Keratinocyte (primary cell): Measurements from ENCODE around the gene ERCC3. TPM values are rescaled to one million over a fixed set of nuclear protein-coding genes. Genes with fewer than 3 reads are reported as not detected.

Source experiments
- DNase-seq: peaks from one replicate; pipeline ENCODE4 v3.0.0-alpha.2; 2011; ENCODE audit warnings: low read depth, missing footprints, low spot score
- FAIRE-seq: peaks from 2 replicates; lab custom pipeline; 2011; peaks lifted over from hg19 to GRCh38; lab: Jason Lieb, UNC
- H2AFZ ChIP-seq: 2 replicates; pipeline ENCODE4 v1.6.0; 2012; ENCODE audit warnings: low read length, control low read depth, inconsistent platforms; ENCODE audit not compliant: control insufficient read depth
- H3K27ac ChIP-seq: 2 replicates; pipeline ENCODE4 v1.5.1; 2011; ENCODE audit warnings: low read length; ENCODE audit not compliant: control insufficient read depth, insufficient read depth
- H3K27me3 ChIP-seq: 3 replicates; pipeline ENCODE4 v1.6.0; 2011; ENCODE audit warnings: low read length; ENCODE audit not compliant: control insufficient read depth, insufficient read depth; ENCODE audit errors: extremely low read depth
- H3K36me3 ChIP-seq, 2 experiments: 2 replicates in 1 of 2; 3 replicates in 1 of 2; pipeline ENCODE4 v1.5.1; 2011; ENCODE audit warnings: low read length in 2 of 2, mild to moderate bottlenecking in 1 of 2; ENCODE audit not compliant: control insufficient read depth in 2 of 2, insufficient read depth in 2 of 2; ENCODE audit errors: extremely low read depth in 1 of 2
- H3K4me1 ChIP-seq: 3 replicates; pipeline ENCODE4 v1.5.1; 2011; ENCODE audit warnings: low read length; ENCODE audit not compliant: control insufficient read depth, insufficient read depth; ENCODE audit errors: extremely low read depth
- H3K4me2 ChIP-seq: 3 replicates; pipeline ENCODE4 v1.6.0; 2011; ENCODE audit warnings: low read depth, low read length; ENCODE audit not compliant: control insufficient read depth, insufficient read depth; ENCODE audit errors: extremely low read depth
- H3K4me3 ChIP-seq, 3 experiments: fragments of 200-600 bp in 1 of 3; sonication (generic) in 1 of 3; 2 replicates in 2 of 3; 3 replicates in 1 of 3; pipeline ENCODE4 v1.5.1; 2011 to 2016; ENCODE audit warnings: low read length in 3 of 3, mild to moderate bottlenecking in 3 of 3, control low read depth in 2 of 3, inconsistent platforms in 1 of 3, low read depth in 1 of 3, mixed read lengths in 1 of 3, mixed run types in 1 of 3, moderate library complexity in 1 of 3; ENCODE audit not compliant: control insufficient read depth in 2 of 3, insufficient read depth in 2 of 3; ENCODE audit errors: extremely low read depth in 1 of 3
- H3K79me2 ChIP-seq: 2 replicates; pipeline ENCODE4 v1.6.0; 2012; ENCODE audit warnings: low read length; ENCODE audit not compliant: control insufficient read depth, insufficient read depth
- H3K9ac ChIP-seq: 3 replicates; pipeline ENCODE4 v1.6.0; 2011; ENCODE audit warnings: low read length; ENCODE audit not compliant: control insufficient read depth, insufficient read depth; ENCODE audit errors: extremely low read depth
- H3K9me1 ChIP-seq: 3 replicates; pipeline ENCODE4 v1.6.0; 2011; ENCODE audit warnings: low read length; ENCODE audit not compliant: control insufficient read depth, insufficient read depth; ENCODE audit errors: extremely low read depth
- H3K9me3 ChIP-seq: 2 replicates; pipeline ENCODE4 v1.5.1; 2012; ENCODE audit warnings: low read depth, low read length; ENCODE audit not compliant: control insufficient read depth
- H4K20me1 ChIP-seq: 3 replicates; pipeline ENCODE4 v1.6.0; 2011; ENCODE audit warnings: low read length; ENCODE audit not compliant: control insufficient read depth, insufficient read depth; ENCODE audit errors: extremely low read depth
- EZH2 ChIP-seq: IDR thresholded peaks from one replicate; pipeline ENCODE4 v1.6.1; 2012; ENCODE audit warnings: inconsistent platforms, mild to moderate bottlenecking, low read length, moderate library complexity
- dilution Hi-C: fragments of 300-500 bp; cut with MboI; formaldehyde crosslinking; loops from one replicate; pipeline ENCODE4 v1.7.0; 2020; ENCODE audit warnings: low sequenced_read_pairs; ENCODE audit not compliant: extremely low pct_ligation_motif_present
- polyA plus RNA-seq, 5 experiments: library from polyadenylated mRNA; depleted of rRNA in 3 of 5; stranded (reverse) in 3 of 5; stranded (forward) in 1 of 5; unstranded in 1 of 5; fragments of >200 nt; gene quantifications; 1 replicate in 1 of 5; 2 replicates in 3 of 5; 3 replicates in 1 of 5; pipeline versions ENCODE4 v1.2.1 to v1.2.3, GENCODE V29; 2011 to 2012; ENCODE audit warnings: missing spikeins in 2 of 5, low read depth in 1 of 5, low replicate concordance in 1 of 5
- TF ChIP-seq, protein P1 (sequence below), 3 experiments: IDR thresholded peaks in 1 of 3; conservative IDR thresholded peaks in 1 of 3; optimal IDR thresholded peaks in 1 of 3; 2 replicates in 2 of 3; 3 replicates in 1 of 3; pipeline versions ENCODE3 to v1.5.1; 2011; ENCODE audit warnings: low read length in 3 of 3, mild to moderate bottlenecking in 3 of 3, moderate library complexity in 2 of 3, control low read depth in 1 of 3, inconsistent platforms in 1 of 3; ENCODE audit not compliant: insufficient read depth in 2 of 3; ENCODE audit errors: extremely low read depth in 1 of 3

The ERCC3 gene
- polyA plus RNA-seq, 1 donor (not counting 4 experiments of a cell fraction or from before 2014, with no cell fraction given): 40.6 TPM

DNA sequence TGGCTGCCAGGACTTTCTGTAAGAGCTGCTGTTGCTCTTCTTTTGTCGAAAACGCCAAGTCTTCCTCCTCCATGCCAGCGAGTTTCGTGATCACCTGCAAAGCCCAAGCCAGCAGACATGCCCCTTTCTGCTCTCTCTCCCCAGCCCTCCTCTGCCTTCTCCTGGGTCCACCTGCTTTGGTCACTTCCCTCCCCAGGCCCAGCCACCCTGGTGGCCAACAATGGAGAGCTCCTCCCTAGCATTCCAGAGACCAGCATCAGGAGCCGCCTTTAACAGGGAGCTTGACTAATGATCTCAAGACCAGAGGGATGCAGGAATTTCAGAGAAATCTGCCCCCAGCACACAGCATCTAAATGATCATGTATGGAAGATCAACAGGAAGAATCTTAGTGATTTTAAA lies 34.6 kb downstream of the ERCC3 start:
- Histone ChIP-seq H3K9ac (no peak overlapping the region), H3K27ac (no peak overlapping the region), H3K4me2 (no peak overlapping the region), H4K20me1 (no peaks in the 10 kb centered on the region), H3K36me3 (peaks cover 15 to 19% of the 10 kb centered on the region in 2 experiments), H3K9me1 (no peaks in the 10 kb centered on the region), H2AFZ (no peak overlapping the region), H3K4me1 (peaks cover 4% of the 10 kb centered on the region), H3K79me2 (no peaks in the 10 kb centered on the region), H3K27me3 (no peaks in the 10 kb centered on the region), H3K9me3 (no peaks in the 10 kb centered on the region), H3K4me3 (no peak overlapping the region)
- DNase-seq (no peak), FAIRE-seq (no peak)
- dilution Hi-C loops: no loop called here
- no peak for TF ChIP-seq EZH2
- TF ChIP-seq, protein P1, sequence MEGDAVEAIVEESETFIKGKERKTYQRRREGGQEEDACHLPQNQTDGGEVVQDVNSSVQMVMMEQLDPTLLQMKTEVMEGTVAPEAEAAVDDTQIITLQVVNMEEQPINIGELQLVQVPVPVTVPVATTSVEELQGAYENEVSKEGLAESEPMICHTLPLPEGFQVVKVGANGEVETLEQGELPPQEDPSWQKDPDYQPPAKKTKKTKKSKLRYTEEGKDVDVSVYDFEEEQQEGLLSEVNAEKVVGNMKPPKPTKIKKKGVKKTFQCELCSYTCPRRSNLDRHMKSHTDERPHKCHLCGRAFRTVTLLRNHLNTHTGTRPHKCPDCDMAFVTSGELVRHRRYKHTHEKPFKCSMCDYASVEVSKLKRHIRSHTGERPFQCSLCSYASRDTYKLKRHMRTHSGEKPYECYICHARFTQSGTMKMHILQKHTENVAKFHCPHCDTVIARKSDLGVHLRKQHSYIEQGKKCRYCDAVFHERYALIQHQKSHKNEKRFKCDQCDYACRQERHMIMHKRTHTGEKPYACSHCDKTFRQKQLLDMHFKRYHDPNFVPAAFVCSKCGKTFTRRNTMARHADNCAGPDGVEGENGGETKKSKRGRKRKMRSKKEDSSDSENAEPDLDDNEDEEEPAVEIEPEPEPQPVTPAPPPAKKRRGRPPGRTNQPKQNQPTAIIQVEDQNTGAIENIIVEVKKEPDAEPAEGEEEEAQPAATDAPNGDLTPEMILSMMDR (optimal IDR thresholded peaks at IDR 0.05 in 1 of 3, IDR thresholded peaks at IDR 0.05 in 1 of 3, conservative IDR thresholded peaks at IDR 0.05 in 1 of 3; ENCODE audit: extremely low read depth in 1 of 3, insufficient read depth in 2 of 3, low read length in 3 of 3): no peak

GRCh38 chr2:127256866-127257265 lies 37.1 kb downstream of the ERCC3 start:
- no peaks in the 10 kb centered on the region for H3K27me3 ChIP-seq
- no peak overlapping the region for H2AFZ ChIP-seq
- no peak overlapping the region for H3K9ac ChIP-seq
- FAIRE-seq (no peak), DNase-seq (no peak)
- no peaks in the 10 kb centered on the region for H3K79me2 ChIP-seq
- peaks cover 4% of the 10 kb centered on the region for H3K4me1 ChIP-seq
- no peak overlapping the region for H3K27ac ChIP-seq
- dilution Hi-C loops: no loop called here
- no peaks in the 10 kb centered on the region for H4K20me1 ChIP-seq
- H3K9me1 ChIP-seq: no peaks in the 10 kb centered on the region
- no peak overlapping the region for H3K4me2 ChIP-seq
- H3K4me3 ChIP-seq: no peak overlapping the region
- TF ChIP-seq, protein P1 (optimal IDR thresholded peaks at IDR 0.05 in 1 of 3, IDR thresholded peaks at IDR 0.05 in 1 of 3, conservative IDR thresholded peaks at IDR 0.05 in 1 of 3; ENCODE audit: extremely low read depth in 1 of 3, insufficient read depth in 2 of 3, low read length in 3 of 3): no peak
- no peak for TF ChIP-seq EZH2
- no peaks in the 10 kb centered on the region for H3K9me3 ChIP-seq
- peaks cover 15 to 19% of the 10 kb centered on the region in 2 experiments for H3K36me3 ChIP-seq
